Large intestine (tissue), 3 donors: Measurements from ENCODE around the gene ENC1. TPM values are rescaled to one million over a fixed set of nuclear protein-coding genes. Genes with fewer than 3 reads are reported as not detected.

ENCODE experiments used
- DNase-seq, 2 donors: peaks; one replicate each; pipeline versions ENCODE4 v3.0.0 to v3.0.0-alpha.2; 2013
- H3K27ac ChIP-seq: one replicate; pipeline ENCODE4 v1.5.1; 2013; ENCODE audit warnings: low read length
- H3K27me3 ChIP-seq: 2 replicates; pipeline ENCODE4 v1.6.1; 2013; ENCODE audit warnings: low read length; ENCODE audit not compliant: control insufficient read depth, insufficient read depth
- H3K36me3 ChIP-seq: 2 replicates; pipeline ENCODE4 v1.6.1; 2013; ENCODE audit warnings: low read length; ENCODE audit not compliant: control insufficient read depth, insufficient read depth
- H3K4me1 ChIP-seq: one replicate; pipeline ENCODE4 v1.6.1; 2013; ENCODE audit warnings: low read length; ENCODE audit not compliant: control insufficient read depth, insufficient read depth
- H3K4me3 ChIP-seq: one replicate; pipeline ENCODE4 v1.5.1; 2013; ENCODE audit warnings: low read length
- H3K9me3 ChIP-seq: one replicate; pipeline ENCODE4 v1.6.1; 2013; ENCODE audit warnings: mild to moderate bottlenecking, low read depth, low read length, moderate library complexity; ENCODE audit not compliant: control insufficient read depth
- WGBS: methylation state at CpG from one replicate; pipeline ENCODE4 v1.1.5; 2013; ENCODE audit warnings: low lambda C conversion rate; ENCODE audit not compliant: insufficient coverage; 5-methylcytosine and 5-hydroxymethylcytosine counted together
- polyA plus RNA-seq: library from polyadenylated mRNA; unstranded; fragments of 120-200 nt; gene quantifications from one replicate; pipeline ENCODE4 v1.2.1, GENCODE V29; 2013

Gene ENC1
- polyA plus RNA-seq, 1 donor: 122 TPM

- Histone ChIP-seq H3K4me1 (peaks cover 15% of the 10 kb centered on the region), H3K9me3 (no peaks in the 10 kb centered on the region), H3K27ac (peak overlapping the region; percentile 9), H3K36me3 (peaks cover 33% of the 10 kb centered on the region), H3K4me3 (no peak overlapping the region), H3K27me3 (no peaks in the 10 kb centered on the region)
- DNase-seq: no peak
- no CpG with 5 or more reads among the region's 5 CpGs for WGBS
These were observed 14.7 kb downstream of the ENC1 start for GRCh38 chr5:74625742-74626241.

GRCh38 chr5:74624931-74625505 is 15.5 kb downstream of the ENC1 start:
- WGBS: 100% methylated on average over 2 of the region's 8 CpGs
- DNase-seq: no peak
- Histone ChIP-seq H3K4me1 (peaks cover 11% of the 10 kb centered on the region), H3K36me3 (peaks cover 26% of the 10 kb centered on the region), H3K27ac (no peak overlapping the region), H3K4me3 (no peak overlapping the region), H3K27me3 (no peaks in the 10 kb centered on the region), H3K9me3 (no peaks in the 10 kb centered on the region)

- peaks cover 11% of the 10 kb centered on the region for H3K4me1 ChIP-seq
- no CpG with 5 or more reads among the region's 4 CpGs for WGBS
- no peaks in the 10 kb centered on the region for H3K27me3 ChIP-seq
- no peak overlapping the region for H3K27ac ChIP-seq
- H3K36me3 ChIP-seq: peaks cover 21% of the 10 kb centered on the region
- no peaks in the 10 kb centered on the region for H3K9me3 ChIP-seq
- H3K4me3 ChIP-seq: no peak overlapping the region
- DNase-seq: no peak
These were observed 16.0 kb downstream of the ENC1 start for GRCh38 chr5:74624501-74624900.

- Histone ChIP-seq H3K36me3 (peaks cover 14% of the 10 kb centered on the region), H3K27ac (no peak overlapping the region), H3K9me3 (no peaks in the 10 kb centered on the region), H3K4me1 (peaks cover 18% of the 10 kb centered on the region), H3K27me3 (no peaks in the 10 kb centered on the region), H3K4me3 (no peak overlapping the region)
- DNase-seq: no peak
- WGBS: 100% methylated on average over 1 of the region's 5 CpGs
These were observed 16.6 kb downstream of the ENC1 start for GRCh38 chr5:74623748-74624408.

GRCh38 chr5:74623006-74623611 is 17.4 kb downstream of the ENC1 start:
- DNase-seq: no peak
- no peak overlapping the region for H3K27ac ChIP-seq
- no peak overlapping the region for H3K4me3 ChIP-seq
- no peaks in the 10 kb centered on the region for H3K27me3 ChIP-seq
- no peaks in the 10 kb centered on the region for H3K9me3 ChIP-seq
- H3K4me1 ChIP-seq: peaks cover 18% of the 10 kb centered on the region
- H3K36me3 ChIP-seq: peaks cover 9% of the 10 kb centered on the region
- WGBS: 67% methylated on average over 1 of the region's 3 CpGs

GRCh38 chr5:74622122-74622521 is 18.4 kb downstream of the ENC1 start:
- no peaks in the 10 kb centered on the region for H3K27me3 ChIP-seq
- no CpG with 5 or more reads among the region's 3 CpGs for WGBS
- peaks cover 2% of the 10 kb centered on the region for H3K36me3 ChIP-seq
- peaks cover 26% of the 10 kb centered on the region for H3K4me1 ChIP-seq
- no peak overlapping the region for H3K27ac ChIP-seq
- H3K4me3 ChIP-seq: no peak overlapping the region
- H3K9me3 ChIP-seq: no peaks in the 10 kb centered on the region
- DNase-seq: no peak

- H3K4me3 ChIP-seq: no peak overlapping the region
- WGBS: 100% methylated on average over 1 of the region's 5 CpGs
- H3K9me3 ChIP-seq: no peaks in the 10 kb centered on the region
- peaks cover 26% of the 10 kb centered on the region for H3K4me1 ChIP-seq
- DNase-seq: no peak
- no peaks in the 10 kb centered on the region for H3K27me3 ChIP-seq
- no peaks in the 10 kb centered on the region for H3K36me3 ChIP-seq
- no peak overlapping the region for H3K27ac ChIP-seq
These were observed 19.0 kb downstream of the ENC1 start for GRCh38 chr5:74621492-74621891.

- no peaks in the 10 kb centered on the region for H3K27me3 ChIP-seq
- DNase-seq: peak in 1 of 2 donors; percentile 79
- no CpG with 5 or more reads among the region's 1 CpG for WGBS
- no peak overlapping the region for H3K4me3 ChIP-seq
- no peaks in the 10 kb centered on the region for H3K36me3 ChIP-seq
- H3K4me1 ChIP-seq: peaks cover 29% of the 10 kb centered on the region
- H3K27ac ChIP-seq: no peak overlapping the region
- H3K9me3 ChIP-seq: no peaks in the 10 kb centered on the region
These were observed 21.2 kb downstream of the ENC1 start for GRCh38 chr5:74619308-74619707.

- Histone ChIP-seq H3K27me3 (no peaks in the 10 kb centered on the region), H3K4me3 (no peak overlapping the region), H3K4me1 (peaks cover 29% of the 10 kb centered on the region), H3K9me3 (no peaks in the 10 kb centered on the region), H3K36me3 (no peaks in the 10 kb centered on the region), H3K27ac (no peak overlapping the region)
- DNase-seq: no peak
- WGBS: no CpG with 5 or more reads among the region's 5 CpGs
These were observed 22.4 kb downstream of the ENC1 start for GRCh38 chr5:74618106-74618505.

- Histone ChIP-seq H3K27ac (peak overlapping the region; percentile 58), H3K4me3 (no peak overlapping the region), H3K9me3 (no peaks in the 10 kb centered on the region), H3K4me1 (peaks cover 29% of the 10 kb centered on the region), H3K27me3 (no peaks in the 10 kb centered on the region), H3K36me3 (no peaks in the 10 kb centered on the region)
- 20% methylated on average over 2 of the region's 3 CpGs for WGBS
- DNase-seq: peak in 1 of 2 donors; percentile 79
These were observed 23.3 kb downstream of the ENC1 start for GRCh38 chr5:74617202-74617601.
